Lung microvascular endothelial cell (primary cell): ENCODE data around the gene ARRB1. TPM values are rescaled to one million over a fixed set of nuclear protein-coding genes. Genes with fewer than 3 reads are reported as not detected.
"Not testable (repeated sequence)": the region's sequence is repeated elsewhere in the genome, so short reads cannot be mapped to it uniquely, and the experiment has no call there.

Experiments
- DNase-seq, 2 donors: peaks; one replicate each; pipeline versions ENCODE4 v3.0.0 to v3.0.0-alpha.2; 2010; ENCODE audit warnings: low read depth in 2 of 2
- total RNA-seq: library from RNA; depleted of rRNA; stranded (reverse); fragments of >200 nt; gene quantifications from 2 replicates; pipeline ENCODE4 v1.2.1, GENCODE V29; 2014

ARRB1 gene
- total RNA-seq, 1 donor from 2014 or later, result 191 TPM

GRCh38 chr11:75371949-75372876 is 20.8 kb upstream of the ARRB1 start:
- DNase-seq, result no peak

- DNase-seq, result no peak
Measured at GRCh38 chr11:75369560-75370255, 18.2 kb upstream of the ARRB1 start.

GRCh38 chr11:75366826-75367225 is 15.4 kb upstream of the ARRB1 start:
- DNase-seq, result not testable (repeated sequence)

GRCh38 chr11:75365711-75366181 is 14.3 kb upstream of the ARRB1 start:
- DNase-seq, result peak in 1 of 2 donors; percentile 84

- not testable (repeated sequence) for DNase-seq
Measured at GRCh38 chr11:75362285-75362684, 10.8 kb upstream of the ARRB1 start.

- peak; percentile 51 to 72 for DNase-seq
Measured at GRCh38 chr11:75356613-75357012, 5.2 kb upstream of the ARRB1 start.

GRCh38 chr11:75355051-75355450 is 3.6 kb upstream of the ARRB1 start:
- peak in 1 of 2 donors; percentile 42 for DNase-seq

GRCh38 chr11:75352588-75353206 is 1.2 kb upstream of the ARRB1 start:
- no peak for DNase-seq

- peak; percentile 55 to 80 for DNase-seq
Measured at GRCh38 chr11:75351791-75352587, 528 bp upstream of the ARRB1 start.

- DNase-seq, result peak; percentile 49 to 64
Measured at GRCh38 chr11:75350743-75351540, 519 bp downstream of the ARRB1 start.

GRCh38 chr11:75350122-75350742 is 1.2 kb downstream of the ARRB1 start:
- DNase-seq, result no peak

GRCh38 chr11:75349521-75350116 is 1.8 kb downstream of the ARRB1 start:
- DNase-seq, result peak in 1 of 2 donors; percentile 60

- peak; percentile 69 to 94 for DNase-seq
Measured at GRCh38 chr11:75347781-75348566, 3.5 kb downstream of the ARRB1 start.

- peak; percentile 49 to 60 for DNase-seq
Measured at GRCh38 chr11:75346912-75347647, 4.4 kb downstream of the ARRB1 start.

- no peak for DNase-seq
Measured at GRCh38 chr11:75346296-75346695, 5.2 kb downstream of the ARRB1 start.

GRCh38 chr11:75345455-75346160 is 5.9 kb downstream of the ARRB1 start:
- DNase-seq, result no peak

- DNase-seq, result no peak
Measured at GRCh38 chr11:75344761-75345454, 6.6 kb downstream of the ARRB1 start.
